ENCODE measurements around the gene ZMYM5. TPM values are rescaled to one million over a fixed set of nuclear protein-coding genes. Genes with fewer than 3 reads are reported as not detected.

Gene ZMYM5
- total and polyA plus RNA-seq, 2 of the 8 experiments (the other 6 are each of a cell fraction or from before 2014, with no cell fraction given): 4.9 to 7.9 TPM

- TF ChIP-seq JUN (IDR thresholded peaks at IDR 0.05; ENCODE audit: low read depth, low read length) (no peak), RFX5 (IDR thresholded peaks at IDR 0.05; ENCODE audit: borderline replicate concordance, low read depth, low read length) (no peak), SIRT6 (IDR thresholded peaks at IDR 0.05; ENCODE audit: low read length) (no peak), CBX5 (IDR thresholded peaks at IDR 0.05; ENCODE audit: low read depth, low read length) (no peak), EZH2 (IDR thresholded peaks at IDR 0.05; ENCODE audit: low read depth, low read length, severe bottlenecking) (no peak), ZNF274 (IDR thresholded peaks at IDR 0.05; ENCODE audit: borderline replicate concordance, extremely low read depth, low read length) (no peak), MAX (IDR thresholded peaks at IDR 0.05) (peak; percentile 48; the same call in 1 of the 2 replicates), CHD1 (IDR thresholded peaks at IDR 0.05; ENCODE audit: low read depth, low read length) (no peak), RNF2 (IDR thresholded peaks at IDR 0.05; ENCODE audit: borderline replicate concordance, low read depth, low read length, missing control alignments, poor library complexity, severe bottlenecking) (no peak), NRF1 (IDR thresholded peaks at IDR 0.05; ENCODE audit: low read depth, low read length) (peak; percentile 50), CTCF (IDR thresholded peaks at IDR 0.05; ENCODE audit: control extremely low read depth in 1 of 3, insufficient read depth in 1 of 3, low read depth in 1 of 3, low read length in 3 of 3) (no peak), GABPA (IDR thresholded peaks at IDR 0.05; ENCODE audit: borderline replicate concordance, insufficient read depth, low read length) (no peak), ATF3 (IDR thresholded peaks at IDR 0.05; ENCODE audit: insufficient read depth, low read depth, low read length) (no peak), GTF2F1 (IDR thresholded peaks at IDR 0.05; ENCODE audit: borderline replicate concordance, low read depth, low read length) (peak; percentile 28; the same call in 1 of the 2 replicates), NANOG (IDR thresholded peaks at IDR 0.05; ENCODE audit: insufficient read depth, low read depth, low read length, poor library complexity, severe bottlenecking) (no peak), RXRA (IDR thresholded peaks at IDR 0.05; ENCODE audit: insufficient read depth, low read depth, low read length) (no peak), POU5F1 (IDR thresholded peaks at IDR 0.05; ENCODE audit: low read depth, low read length) (no peak), TCF12 (IDR thresholded peaks at IDR 0.05; ENCODE audit: low read depth, low read length) (no peak), SUZ12 (IDR thresholded peaks at IDR 0.05; ENCODE audit: low read length) (no peak), ASH2L (IDR thresholded peaks at IDR 0.05; ENCODE audit: low read length) (peak; percentile 58), CREB1 (IDR thresholded peaks at IDR 0.05) (peak; percentile 51)
Observed at GRCh38 chr13:19863323-19864023, at the start of gene ZMYM5 (continued).

All from H1 (cell line).